DOHH2 (cell line): Measurements from ENCODE around the gene MOK.

Experiments
- EZH2phosphoT487 ChIP-seq: fragments of 200-600 bp; sonication (generic); IDR thresholded peaks from 2 replicates; pipeline ENCODE4 v1.6.1; 2017; ENCODE audit warnings: borderline replicate concordance, mild to moderate bottlenecking, antibody characterized with exemption, low read length, moderate library complexity, mixed read lengths
- TF ChIP-seq, protein P1 (sequence below): fragments of 200-600 bp; sonication (generic); IDR thresholded peaks from one replicate; pipeline ENCODE4 v1.5.1; 2014; ENCODE audit warnings: antibody characterized with exemption, mild to moderate bottlenecking, low read depth, low read length; ENCODE audit not compliant: poor library complexity, severe bottlenecking

DNA sequence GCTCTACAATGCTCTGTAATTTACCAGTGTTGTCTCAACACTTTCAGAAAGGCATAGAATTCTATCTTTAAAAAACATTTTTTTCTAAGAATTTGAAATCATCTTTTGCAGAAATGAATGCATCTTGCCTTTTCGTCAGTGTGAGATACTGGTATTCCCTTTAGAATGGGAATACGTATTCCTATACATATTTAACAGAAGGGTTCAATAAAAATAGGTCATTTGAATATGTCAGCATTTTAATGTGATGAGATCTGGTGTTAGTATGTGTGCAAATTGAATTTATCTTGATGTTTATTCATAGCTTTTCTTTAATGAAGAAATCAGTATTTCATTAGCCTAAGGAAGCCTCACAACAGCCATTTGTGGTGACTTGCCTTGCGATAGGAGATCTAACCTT, 121.1 kb downstream of the MOK start:
- TF ChIP-seq, protein P1, sequence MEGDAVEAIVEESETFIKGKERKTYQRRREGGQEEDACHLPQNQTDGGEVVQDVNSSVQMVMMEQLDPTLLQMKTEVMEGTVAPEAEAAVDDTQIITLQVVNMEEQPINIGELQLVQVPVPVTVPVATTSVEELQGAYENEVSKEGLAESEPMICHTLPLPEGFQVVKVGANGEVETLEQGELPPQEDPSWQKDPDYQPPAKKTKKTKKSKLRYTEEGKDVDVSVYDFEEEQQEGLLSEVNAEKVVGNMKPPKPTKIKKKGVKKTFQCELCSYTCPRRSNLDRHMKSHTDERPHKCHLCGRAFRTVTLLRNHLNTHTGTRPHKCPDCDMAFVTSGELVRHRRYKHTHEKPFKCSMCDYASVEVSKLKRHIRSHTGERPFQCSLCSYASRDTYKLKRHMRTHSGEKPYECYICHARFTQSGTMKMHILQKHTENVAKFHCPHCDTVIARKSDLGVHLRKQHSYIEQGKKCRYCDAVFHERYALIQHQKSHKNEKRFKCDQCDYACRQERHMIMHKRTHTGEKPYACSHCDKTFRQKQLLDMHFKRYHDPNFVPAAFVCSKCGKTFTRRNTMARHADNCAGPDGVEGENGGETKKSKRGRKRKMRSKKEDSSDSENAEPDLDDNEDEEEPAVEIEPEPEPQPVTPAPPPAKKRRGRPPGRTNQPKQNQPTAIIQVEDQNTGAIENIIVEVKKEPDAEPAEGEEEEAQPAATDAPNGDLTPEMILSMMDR: no peak
- no peak for TF ChIP-seq EZH2phosphoT487
